IMR-90 (cell line): ENCODE data around the gene ZC3H12D. TPM values are rescaled to one million over a fixed set of nuclear protein-coding genes. Genes with fewer than 3 reads are reported as not detected.

Source experiments
- ATAC-seq: fragments of 200-7000 bp; cut with Tn5 transposase; 2 replicates; pipeline ENCODE4 v1.9.1; 2020; ENCODE audit warnings: low read depth, mild to moderate bottlenecking, moderate library complexity
- BruUV-seq: library from RNA; stranded (reverse); fragments of 400-500 nt; replicated peaks from 2 replicates; lab custom pipeline; 2021; lab: Mats Ljungman, UMichigan
- CTCF ChIA-PET: fragments of 300-600 bp; formaldehyde crosslinking; extraction: SDS; loops from one replicate; lab custom pipeline; 2021; ENCODE audit warnings: antibody characterized with exemption; lab: Yijun Ruan, JAX
- POLR2A ChIA-PET: fragments of 300-600 bp; sonication (Branson Sonifier 250); formaldehyde crosslinking; loops from one replicate; lab custom pipeline; 2022; ENCODE audit warnings: antibody characterized with exemption; ENCODE audit not compliant: unreplicated experiment; lab: Charles Lee
- DNase-seq: peaks from one replicate; pipeline ENCODE4 v3.0.0; 2013
- H2AFZ ChIP-seq: replicated peaks from 2 replicates; pipeline ENCODE3; 2013; ENCODE audit warnings: low read length, mild to moderate bottlenecking; ENCODE audit not compliant: poor library complexity
- H2AK5ac ChIP-seq: 2 replicates; pipeline ENCODE4 v1.6.1; 2013; ENCODE audit warnings: low read depth, low read length, inconsistent platforms
- H2AK9ac ChIP-seq: replicated peaks from 2 replicates; pipeline ENCODE3; 2013; ENCODE audit warnings: mild to moderate bottlenecking, low read depth, low read length, moderate library complexity; ENCODE audit not compliant: poor library complexity
- H2BK120ac ChIP-seq: 2 replicates; pipeline ENCODE4 v1.6.1; 2013; ENCODE audit warnings: low read depth, low read length, inconsistent platforms
- H2BK15ac ChIP-seq: 3 replicates; pipeline ENCODE4 v1.6.1; 2013; ENCODE audit warnings: low read depth, low read length, inconsistent platforms
- H2BK20ac ChIP-seq: 2 replicates; pipeline ENCODE4 v1.6.1; 2013; ENCODE audit warnings: low read depth, mild to moderate bottlenecking, inconsistent platforms, low read length, moderate library complexity
- H2BK5ac ChIP-seq: 2 replicates; pipeline ENCODE4 v1.6.1; 2013; ENCODE audit warnings: mild to moderate bottlenecking, low read depth, low read length, inconsistent platforms; ENCODE audit not compliant: poor library complexity, severe bottlenecking
- H3K14ac ChIP-seq: replicated peaks from 2 replicates; pipeline ENCODE4 v1.6.1; 2013; ENCODE audit warnings: low read depth, low read length, inconsistent platforms
- H3K18ac ChIP-seq: 2 replicates; pipeline ENCODE4 v1.6.1; 2013; ENCODE audit warnings: low read depth, low read length, control low read depth
- H3K23ac ChIP-seq: 2 replicates; pipeline ENCODE4 v1.6.1; 2013; ENCODE audit warnings: low read depth, low read length, inconsistent platforms
- H3K27ac ChIP-seq: 2 replicates; pipeline ENCODE4 v1.5.1; 2013; ENCODE audit warnings: mild to moderate bottlenecking, control low read depth, low read length; ENCODE audit not compliant: insufficient read depth
- H3K27me3 ChIP-seq: 2 replicates; pipeline ENCODE4 v1.6.1; 2013; ENCODE audit warnings: low read length; ENCODE audit not compliant: control insufficient read depth, insufficient read depth
- H3K36me3 ChIP-seq: 2 replicates; pipeline ENCODE4 v1.6.1; 2013; ENCODE audit warnings: low read length, mixed read lengths; ENCODE audit not compliant: control insufficient read depth, insufficient read depth
- H3K4ac ChIP-seq: 2 replicates; pipeline ENCODE4 v1.6.1; 2013; ENCODE audit warnings: low read depth, low read length, inconsistent platforms
- H3K4me1 ChIP-seq: 2 replicates; pipeline ENCODE4 v1.6.1; 2013; ENCODE audit warnings: low read length, mixed read lengths; ENCODE audit not compliant: control insufficient read depth, insufficient read depth
- H3K4me2 ChIP-seq: 2 replicates; pipeline ENCODE4 v1.6.1; 2013; ENCODE audit warnings: low read depth, mild to moderate bottlenecking, control low read depth, low read length, moderate library complexity
- H3K4me3 ChIP-seq: 2 replicates; pipeline ENCODE4 v1.5.1; 2013; ENCODE audit warnings: low read depth, mild to moderate bottlenecking, control low read depth, low read length, moderate library complexity; ENCODE audit not compliant: insufficient read depth
- H3K56ac ChIP-seq: 2 replicates; pipeline ENCODE4 v1.6.1; 2013; ENCODE audit warnings: low read length, inconsistent platforms; ENCODE audit not compliant: insufficient read depth; ENCODE audit errors: extremely low read depth
- H3K79me1 ChIP-seq, 2 experiments: 2 replicates each; pipeline ENCODE4 v1.6.1; 2013; ENCODE audit warnings: low read length in 2 of 2, inconsistent platforms in 1 of 2, low read depth in 1 of 2
- H3K9ac ChIP-seq: 2 replicates; pipeline ENCODE4 v1.6.1; 2013; ENCODE audit warnings: low read depth, low read length, control low read depth
- H3K9me1 ChIP-seq: 2 replicates; pipeline ENCODE4 v1.6.1; 2013; ENCODE audit warnings: low read length, inconsistent platforms; ENCODE audit not compliant: insufficient read depth
- H3K9me3 ChIP-seq: 2 replicates; pipeline ENCODE4 v1.6.1; 2013; ENCODE audit warnings: low read length; ENCODE audit not compliant: control insufficient read depth, insufficient read depth
- H4K20me1 ChIP-seq: 2 replicates; pipeline ENCODE4 v1.6.1; 2013; ENCODE audit warnings: low read length, inconsistent platforms; ENCODE audit not compliant: insufficient read depth
- H4K5ac ChIP-seq: 2 replicates; pipeline ENCODE4 v1.6.1; 2013; ENCODE audit warnings: mild to moderate bottlenecking, low read depth, low read length, control low read depth
- H4K8ac ChIP-seq, 2 experiments: 2 replicates each; pipeline ENCODE4 v1.6.1; 2013; ENCODE audit warnings: low read depth in 2 of 2, low read length in 2 of 2, control low read depth in 1 of 2, inconsistent platforms in 1 of 2
- H4K91ac ChIP-seq: 2 replicates; pipeline ENCODE4 v1.6.1; 2013; ENCODE audit warnings: low read depth, low read length, inconsistent platforms; ENCODE audit not compliant: insufficient read depth
- CHD1 ChIP-seq: IDR thresholded peaks from 2 replicates; pipeline ENCODE4 v1.6.1; 2012; ENCODE audit warnings: low read depth, low read length, improper control_type of control experiment
- MAFK ChIP-seq: IDR thresholded peaks from 2 replicates; pipeline ENCODE4 v1.6.1; 2012; ENCODE audit warnings: low read depth, low read length, improper control_type of control experiment
- RAD21 ChIP-seq: IDR thresholded peaks from 2 replicates; pipeline ENCODE4 v1.6.1; 2012; ENCODE audit warnings: low read length, improper control_type of control experiment
- RCOR1 ChIP-seq: IDR thresholded peaks from 2 replicates; pipeline ENCODE4 v1.6.1; 2012; ENCODE audit warnings: mild to moderate bottlenecking, low read length, improper control_type of control experiment; ENCODE audit not compliant: insufficient replicate concordance
- WGBS, 2 experiments: methylation state at CpG; one replicate each; pipeline versions ENCODE4 v1.1.5 to v1.1.7; 2013; ENCODE audit warnings: missing lambda C conversion rate in 2 of 2; ENCODE audit not compliant: insufficient read length in 1 of 2; ENCODE audit errors: extremely low coverage in 2 of 2; 5-methylcytosine and 5-hydroxymethylcytosine counted together
- dilution Hi-C: fragments of 300-500 bp; cut with HindIII; formaldehyde crosslinking; loops from one replicate; pipeline ENCODE4 v1.14.3; 2018; ENCODE audit warnings: low sequenced_read_pairs; ENCODE audit not compliant: unreplicated experiment
- in situ Hi-C: fragments of 300-500 bp; cut with MboI; formaldehyde crosslinking; loops from 3 replicates; pipeline ENCODE4 v1.14.3; 2019; ENCODE audit warnings: low sequenced_read_pairs, inconsistent platforms, mixed read lengths
- intact Hi-C: fragments of 100-400 bp; cut with micrococcal nuclease; formaldehyde crosslinking; loops from 2 replicates; pipeline ENCODE4 v1.10.0; 2022
- polyA plus RNA-seq, 3 experiments: library from polyadenylated mRNA; depleted of rRNA; stranded (reverse); fragments of >200 nt; gene quantifications; 2 replicates each; pipeline ENCODE4 v1.2.3, GENCODE V29; 2012; ENCODE audit warnings: low replicate concordance in 1 of 3
- total RNA-seq: library from RNA; depleted of rRNA; stranded (reverse); fragments of >200 nt; gene quantifications from 2 replicates; pipeline ENCODE4 v1.2.3, GENCODE V29; 2012
- TF ChIP-seq, protein P1 (sequence below): fragments of 150-350 bp; IDR thresholded peaks from 2 replicates; pipeline ENCODE4 v1.6.1; 2017; ENCODE audit warnings: mild to moderate bottlenecking, antibody characterized with exemption, low read length, low read depth
- TF ChIP-seq, protein P2 (sequence below): fragments of 150-350 bp; IDR thresholded peaks from 2 replicates; pipeline ENCODE4 v1.6.1; 2016; ENCODE audit warnings: low read depth, mild to moderate bottlenecking, low read length, moderate library complexity, borderline replicate concordance

The ZC3H12D gene
- total and polyA plus RNA-seq, 2 of the 4 experiments (the other 2 are of a cell fraction): under 0.01 to 0.12 TPM

GRCh38 chr6:149458196-149458595 is 26.6 kb downstream of the ZC3H12D start:
- dilution Hi-C loops: no loop called here
- ChIA-PET CTCF (interaction anchor here (0.6 kb wide), 1 partner anchor 549 kb away, joined by 4 read pairs; no protein-coding TSS in a partner anchor), POLR2A (no interaction called here)
- in situ Hi-C loops: no loop called here
- ATAC-seq (no peak), DNase-seq (peak; percentile 32)
- TF ChIP-seq, protein P1, sequence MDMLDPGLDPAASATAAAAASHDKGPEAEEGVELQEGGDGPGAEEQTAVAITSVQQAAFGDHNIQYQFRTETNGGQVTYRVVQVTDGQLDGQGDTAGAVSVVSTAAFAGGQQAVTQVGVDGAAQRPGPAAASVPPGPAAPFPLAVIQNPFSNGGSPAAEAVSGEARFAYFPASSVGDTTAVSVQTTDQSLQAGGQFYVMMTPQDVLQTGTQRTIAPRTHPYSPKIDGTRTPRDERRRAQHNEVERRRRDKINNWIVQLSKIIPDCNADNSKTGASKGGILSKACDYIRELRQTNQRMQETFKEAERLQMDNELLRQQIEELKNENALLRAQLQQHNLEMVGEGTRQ: no peak
- TF ChIP-seq CHD1 (no peak), RAD21 (no peak), MAFK (no peak), RCOR1 (no peak)
- TF ChIP-seq, protein P2, sequence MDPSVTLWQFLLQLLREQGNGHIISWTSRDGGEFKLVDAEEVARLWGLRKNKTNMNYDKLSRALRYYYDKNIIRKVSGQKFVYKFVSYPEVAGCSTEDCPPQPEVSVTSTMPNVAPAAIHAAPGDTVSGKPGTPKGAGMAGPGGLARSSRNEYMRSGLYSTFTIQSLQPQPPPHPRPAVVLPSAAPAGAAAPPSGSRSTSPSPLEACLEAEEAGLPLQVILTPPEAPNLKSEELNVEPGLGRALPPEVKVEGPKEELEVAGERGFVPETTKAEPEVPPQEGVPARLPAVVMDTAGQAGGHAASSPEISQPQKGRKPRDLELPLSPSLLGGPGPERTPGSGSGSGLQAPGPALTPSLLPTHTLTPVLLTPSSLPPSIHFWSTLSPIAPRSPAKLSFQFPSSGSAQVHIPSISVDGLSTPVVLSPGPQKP: no peak
- peaks cover 3% of the 10 kb centered on the region; the same call in 1 of the 2 replicates for H3K9me1 ChIP-seq
- H4K5ac ChIP-seq: no peak overlapping the region
- no peak overlapping the region for H4K91ac ChIP-seq
- H3K4ac ChIP-seq: no peak overlapping the region
- H2BK120ac ChIP-seq: no peak overlapping the region
- intact Hi-C loops: no loop called here
- H2AFZ ChIP-seq: no peak overlapping the region
- H4K8ac ChIP-seq: no peak overlapping the region
- H3K79me1 ChIP-seq: no peaks in the 10 kb centered on the region
- 56% methylated on average over 1 of the region's 7 CpGs; no CpG with 5 or more reads in 1 of the 2 experiments for WGBS, 2 experiments
- no peak overlapping the region for H2BK20ac ChIP-seq
- peaks cover 14% of the 10 kb centered on the region for H3K4me1 ChIP-seq
- no peak overlapping the region for H3K4me3 ChIP-seq
- H3K27me3 ChIP-seq: no peaks in the 10 kb centered on the region
- peak overlapping the region; percentile 15 for H2AK9ac ChIP-seq
- H3K23ac ChIP-seq: no peak overlapping the region
- H3K36me3 ChIP-seq: no peaks in the 10 kb centered on the region
- H2BK15ac ChIP-seq: no peak overlapping the region
- BruUV-seq: no TSS peak
- no peak overlapping the region for H3K18ac ChIP-seq
- no peak overlapping the region for H2BK5ac ChIP-seq
- H2AK5ac ChIP-seq: no peak overlapping the region
- H3K9ac ChIP-seq: no peak overlapping the region
- no peaks in the 10 kb centered on the region for H3K9me3 ChIP-seq
- H3K27ac ChIP-seq: no peak overlapping the region
- H3K4me2 ChIP-seq: no peak overlapping the region
- no peak overlapping the region for H3K56ac ChIP-seq
- no peaks in the 10 kb centered on the region for H4K20me1 ChIP-seq
- H3K14ac ChIP-seq: no peak overlapping the region
